HepG2 (cell line): ENCODE data around the gene ARGLU1. TPM values are rescaled to one million over a fixed set of nuclear protein-coding genes. Genes with fewer than 3 reads are reported as not detected.

ENCODE experiments used
- ATAC-seq: fragments of 200-7000 bp; cut with Tn5 transposase; 3 replicates; pipeline ENCODE4 v1.9.1; 2020; ENCODE audit warnings: mild to moderate bottlenecking, moderate library complexity
- BruUV-seq: library from RNA; stranded (reverse); fragments of 400-500 nt; replicated peaks from 2 replicates; lab custom pipeline; 2021; lab: Mats Ljungman, UMichigan
- CTCF ChIA-PET: fragments of 300-600 bp; formaldehyde crosslinking; extraction: SDS; loops from one replicate; lab custom pipeline; 2021; ENCODE audit warnings: low total read pairs, inconsistent platforms, low intra/inter-chr PET ratio; lab: Yijun Ruan, JAX
- POLR2A ChIA-PET: fragments of 350-600 bp; sonication (Branson Sonifier 250); formaldehyde crosslinking; loops from one replicate; lab custom pipeline; 2020; ENCODE audit warnings: antibody characterized with exemption, inconsistent platforms; lab: Yijun Ruan, JAX
- DNase-seq: peaks from one replicate; pipeline ENCODE4 v3.0.0-alpha.2; 2015; ENCODE audit warnings: low spot score
- FAIRE-seq: peaks from 3 replicates; lab custom pipeline; 2011; peaks lifted over from hg19 to GRCh38; lab: Jason Lieb, UNC
- H2AFZ ChIP-seq: one replicate; pipeline ENCODE4 v1.6.1; 2011; ENCODE audit warnings: low read length, inconsistent platforms
- H3K27ac ChIP-seq: fragments of 300-600 bp; 3 replicates; pipeline ENCODE4 v1.8.0; 2011; ENCODE audit warnings: mixed run types, mild to moderate bottlenecking, mixed read lengths, low read length, inconsistent platforms; ENCODE audit not compliant: insufficient read depth; ENCODE audit errors: extremely low read length
- H3K27me3 ChIP-seq, 2 experiments: fragments of 200-600 bp in 1 of 2; 2 replicates in 1 of 2; 3 replicates in 1 of 2; pipeline versions ENCODE4 v1.6.0 to v1.8.0; 2011; ENCODE audit warnings: low read length in 2 of 2, mild to moderate bottlenecking in 2 of 2, moderate library complexity in 2 of 2, inconsistent platforms in 1 of 2; ENCODE audit not compliant: insufficient read depth in 2 of 2, control insufficient read depth in 1 of 2
- H3K36me3 ChIP-seq, 2 experiments: fragments of 200-600 bp in 1 of 2; replicated peaks in 1 of 2; 2 replicates in 1 of 2; 3 replicates in 1 of 2; pipeline versions ENCODE4 v1.5.1 to v1.8.0; 2011; ENCODE audit warnings: low read length in 2 of 2, inconsistent platforms in 1 of 2; ENCODE audit not compliant: insufficient read depth in 2 of 2, control insufficient read depth in 1 of 2
- H3K4me1 ChIP-seq: 2 replicates; pipeline ENCODE4 v1.5.1; 2012; ENCODE audit warnings: low read length, inconsistent platforms; ENCODE audit not compliant: insufficient read depth
- H3K4me2 ChIP-seq: 2 replicates; pipeline ENCODE4 v1.6.0; 2011; ENCODE audit warnings: low read depth, low read length, inconsistent platforms
- H3K4me3 ChIP-seq, 3 experiments: fragments of 200-600 bp in 1 of 3; sonication (generic), shearing (Covaris generic) in 1 of 3; replicated peaks in 1 of 3; 2 replicates each; pipeline ENCODE4 v1.5.1; 2011 to 2016; ENCODE audit warnings: low read length in 3 of 3, inconsistent platforms in 2 of 3, low read depth in 2 of 3, mild to moderate bottlenecking in 2 of 3, control low read depth in 1 of 3, mixed read lengths in 1 of 3; ENCODE audit not compliant: insufficient read depth in 1 of 3
- H3K79me2 ChIP-seq: one replicate; pipeline ENCODE4 v1.6.1; 2011; ENCODE audit warnings: low read length, inconsistent platforms; ENCODE audit not compliant: insufficient read depth
- H3K9ac ChIP-seq: 2 replicates; pipeline ENCODE4 v1.6.0; 2011; ENCODE audit warnings: mild to moderate bottlenecking, low read depth, low read length, inconsistent platforms; ENCODE audit not compliant: insufficient read depth
- H3K9me3 ChIP-seq: 2 replicates; pipeline ENCODE4 v1.5.1; 2012; ENCODE audit warnings: mild to moderate bottlenecking, low read length
- H4K20me1 ChIP-seq: 2 replicates; pipeline ENCODE4 v1.6.0; 2011; ENCODE audit warnings: inconsistent platforms, mild to moderate bottlenecking, low read length, moderate library complexity; ENCODE audit not compliant: insufficient read depth
- ADNP ChIP-seq: sonication (generic); formaldehyde crosslinking; IDR thresholded peaks from 2 replicates; pipeline ENCODE4 v1.4.0; 2020; ENCODE audit warnings: missing genetic modification reagents
- ATF3 ChIP-seq: sonication (generic); formaldehyde crosslinking; IDR thresholded peaks from 2 replicates; pipeline ENCODE4 v1.4.0; 2020; ENCODE audit warnings: missing genetic modification reagents
- ETV5 ChIP-seq: IDR thresholded peaks from 2 replicates; pipeline ENCODE4 v1.6.1; 2018; ENCODE audit warnings: missing biosample characterization, missing genetic modification reagents, inconsistent platforms, borderline replicate concordance
- HIVEP1 ChIP-seq: sonication (generic); formaldehyde crosslinking; IDR thresholded peaks from 2 replicates; pipeline ENCODE4 v1.4.0; 2020; ENCODE audit warnings: mild to moderate bottlenecking, missing genetic modification reagents
- HMGA1 ChIP-seq: sonication (generic); formaldehyde crosslinking; conservative IDR thresholded peaks from 2 replicates; pipeline ENCODE4 v1.4.0; 2020; ENCODE audit warnings: missing genetic modification reagents
- RARA ChIP-seq: IDR thresholded peaks from 2 replicates; pipeline ENCODE4 v1.6.1; 2016; ENCODE audit warnings: missing genetic modification reagents, missing compliant biosample characterization
- SNRNP70 ChIP-seq: fragments of 200-400 bp; formaldehyde crosslinking; IDR thresholded peaks from 2 replicates; pipeline ENCODE4 v1.6.1; 2017; ENCODE audit warnings: mild to moderate bottlenecking, low read depth, low read length, moderate library complexity
- ZNF724P ChIP-seq: sonication (generic); formaldehyde crosslinking; IDR thresholded peaks from 2 replicates; pipeline ENCODE4 v1.8.0; 2022; ENCODE audit warnings: missing genetic modification reagents, borderline replicate concordance
- ZNF768 ChIP-seq: sonication (generic); formaldehyde crosslinking; IDR thresholded peaks from 2 replicates; pipeline ENCODE4 v1.4.0; 2020; ENCODE audit warnings: missing genetic modification reagents
- ZNF777 ChIP-seq: sonication (generic); formaldehyde crosslinking; IDR thresholded peaks from 2 replicates; pipeline ENCODE4 v1.4.0; 2020; ENCODE audit warnings: missing genetic modification reagents
- WGBS: methylation state at CpG from one replicate; pipeline ENCODE4 v1.1.6; 2017; ENCODE audit warnings: low lambda C conversion rate; 5-methylcytosine and 5-hydroxymethylcytosine counted together
- in situ Hi-C: cut with HindIII; loops from 2 replicates; pipeline ENCODE4 v1.10.0; 2017; ENCODE audit warnings: low pct_unique_long_range_greater_than_20kb; ENCODE audit not compliant: extremely low pct_ligation_motif_present
- intact Hi-C: fragments of 100-400 bp; cut with micrococcal nuclease; formaldehyde crosslinking; loops from one replicate; pipeline ENCODE4 v1.10.0; 2022; ENCODE audit not compliant: unreplicated experiment
- polyA plus RNA-seq, 8 experiments: library from polyadenylated mRNA; depleted of rRNA in 3 of 8; stranded (reverse) in 7 of 8; unstranded in 1 of 8; fragments of >200 nt; fragmentation: Illumina TruSeq in 4 of 8; extraction: Trizol in 4 of 8; gene quantifications; 2 replicates each; pipeline versions ENCODE4 v1.2.1 to v1.2.3, GENCODE V29; 2011 to 2016; ENCODE audit warnings: low read depth in 4 of 8, missing spikeins in 1 of 8, mixed read lengths in 1 of 8; ENCODE audit not compliant: insufficient read depth in 1 of 8
- total RNA-seq, 5 experiments: library from RNA; depleted of rRNA; stranded (reverse); fragments of >200 nt; fragmentation: Illumina TruSeq; extraction: Trizol; gene quantifications; 2 replicates each; pipeline ENCODE4 v1.2.3, GENCODE V29; 2016; ENCODE audit warnings: low read depth in 1 of 5

ARGLU1 gene
- total and polyA plus RNA-seq, 2 of the 13 experiments (the other 11 are each of a cell fraction or from before 2014, with no cell fraction given): 47.1 to 70.6 TPM

DNA sequence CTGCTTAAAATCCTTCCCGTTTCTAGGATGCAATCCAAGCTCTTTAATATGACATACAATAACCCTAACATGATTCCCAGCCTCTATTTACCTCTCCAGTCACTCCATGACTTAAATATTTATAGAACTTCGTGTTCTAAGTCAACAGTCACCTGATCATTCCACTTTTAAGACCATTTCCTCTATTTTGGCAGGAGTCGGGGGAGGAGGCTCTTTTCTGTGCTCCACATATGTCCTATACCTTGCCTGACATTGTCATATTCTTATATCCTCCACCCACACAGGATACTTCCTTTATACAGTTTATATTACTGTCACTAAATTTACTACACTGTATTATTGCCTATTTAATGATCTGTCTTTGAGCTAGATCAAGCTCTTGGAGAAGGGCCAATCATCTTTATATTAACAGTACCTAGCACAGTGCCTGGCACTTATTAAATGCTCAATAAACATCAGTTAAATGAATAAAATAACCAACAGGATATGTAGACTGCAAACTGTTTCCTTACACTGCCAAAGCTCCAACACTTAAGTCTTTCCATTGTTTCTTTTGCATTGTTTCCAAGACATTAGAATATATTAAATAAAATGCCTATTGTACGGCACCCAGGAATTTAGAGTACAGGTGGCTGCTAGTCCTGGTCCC, 2.7 kb downstream of the ARGLU1 start:
- Histone ChIP-seq H3K4me1 (peaks cover 51% of the 10 kb centered on the region), H4K20me1 (peaks cover 63% of the 10 kb centered on the region), H2AFZ (no peak overlapping the region), H3K9me3 (no peaks in the 10 kb centered on the region)
- 54% methylated on average over 4 of the region's 4 CpGs for WGBS
- no peak for DNase-seq
- CTCF ChIA-PET: no interaction called here
- TF ChIP-seq ZNF768 (CRISPR knock-in tag) (no peak), ZNF777 (CRISPR knock-in tag) (no peak), ETV5 (CRISPR knock-in tag) (no peak), HMGA1 (CRISPR knock-in tag) (no peak), RARA (CRISPR knock-in tag) (no peak), HIVEP1 (no peak), SNRNP70 (no peak), ADNP (CRISPR knock-in tag) (no peak), ZNF724P (CRISPR knock-in tag) (no peak), ATF3 (no peak)
- TF ChIP-seq, all 625 proteins: peak for 0
- H3K36me3 ChIP-seq: no peaks in the 10 kb centered on the region; a peak in 1 of 5 replicates
- POLR2A ChIA-PET: no interaction called here
- H3K4me3 ChIP-seq: peak overlapping the region; percentile 29 to 95 (median 89); a peak in 4 of 6 replicates
- ATAC-seq (no peak), FAIRE-seq (no peak)
- H3K27me3 ChIP-seq: no peaks in the 10 kb centered on the region; a peak in 1 of 5 replicates
- peak overlapping the region; percentile 96; the same call in 1 of the 2 replicates for H3K9ac ChIP-seq
- peaks cover 75% of the 10 kb centered on the region for H3K79me2 ChIP-seq
- H3K4me2 ChIP-seq: peak overlapping the region; percentile 90
- no peak overlapping the region for H3K27ac ChIP-seq
- no TSS peak for BruUV-seq
- in situ Hi-C loops (no loop called here), intact Hi-C loops (loop anchor here (10.0 kb wide), 1 partner anchor 110 kb away; no protein-coding TSS in a partner anchor)
